GM19239 (cell line): ENCODE measurements around the gene DSPP.
A peak's percentile ranks its signal among the peaks of the same experiment; 100 is the strongest.
"Not testable (repeated sequence)": the region's sequence is repeated elsewhere in the genome, so short reads cannot be mapped to it uniquely, and the experiment has no call there.

Experiments
- DNase-seq: peaks from one replicate; pipeline ENCODE4 v3.0.0; 2011; ENCODE audit warnings: low spot score; ENCODE audit not compliant: insufficient read length
- FAIRE-seq: peaks from 2 replicates; lab custom pipeline; 2011; peaks lifted over from hg19 to GRCh38; lab: Jason Lieb, UNC

Gene DSPP

GRCh38 chr4:87608229-87608628 is at the start of gene DSPP:
DSPP (plus strand) TSS chr4:87608529; CDS start chr4:87610909, 2,380 bp downstream.
- FAIRE-seq: no peak
- no peak for DNase-seq

DNA sequence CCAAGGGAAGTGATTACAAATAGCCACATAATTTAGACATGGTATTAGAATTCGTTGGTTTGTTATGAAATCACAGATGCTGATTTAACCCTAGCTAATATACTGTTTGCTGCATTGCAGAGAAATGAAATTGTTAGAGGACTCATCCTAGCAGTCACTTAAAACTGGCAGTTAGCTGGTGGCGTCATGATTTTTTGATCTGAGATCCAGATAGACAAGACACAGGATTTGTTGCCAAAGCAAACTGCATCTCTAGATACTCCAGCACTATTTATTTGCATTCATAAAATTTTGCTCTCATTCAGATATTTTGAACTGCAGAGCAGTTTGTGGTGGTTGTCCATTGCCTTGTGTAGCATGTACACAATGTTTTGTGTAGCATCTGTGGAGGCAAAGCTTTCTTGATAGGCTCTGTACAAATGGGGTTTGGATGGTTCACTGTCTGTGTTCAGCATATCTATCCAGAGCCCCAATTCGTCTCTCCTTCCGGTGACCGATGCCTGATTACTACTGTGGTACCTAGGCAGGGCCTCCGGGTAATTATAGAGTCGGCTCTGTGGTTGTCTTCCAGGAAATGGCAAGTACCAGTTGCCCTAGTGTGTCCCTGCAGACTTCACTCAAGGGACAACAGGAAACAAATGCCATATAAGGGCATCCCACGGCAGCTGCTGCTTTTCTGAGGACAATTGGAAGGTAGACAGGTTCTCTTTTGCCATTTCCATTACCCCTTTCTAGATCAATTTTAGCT is 49.1 kb upstream of the DSPP start:
- FAIRE-seq (peak; percentile 68), DNase-seq (peak; percentile 14)

DNA sequence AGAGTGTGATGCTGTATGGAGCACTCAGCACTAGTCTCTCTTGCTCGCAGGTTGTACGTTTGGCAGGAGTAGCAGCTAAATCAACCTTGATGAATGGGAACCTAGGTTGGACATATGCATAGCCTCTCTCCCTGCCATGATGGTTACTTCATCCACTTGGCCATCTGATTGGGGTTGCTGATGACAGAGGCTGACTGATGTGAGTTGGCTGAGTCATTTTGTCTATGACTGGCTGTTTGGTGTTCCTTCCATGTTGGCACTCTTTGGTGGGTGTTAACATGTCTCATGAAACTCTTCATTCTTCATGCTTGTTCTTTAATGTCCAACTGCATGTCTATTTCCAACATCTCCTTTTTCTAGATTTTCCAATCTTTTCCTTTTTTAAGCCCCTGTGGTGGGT is 47.5 kb upstream of the DSPP start:
- DNase-seq (no peak), FAIRE-seq (no peak)

GRCh38 chr4:87565746-87566145 is 42.6 kb upstream of the DSPP start:
- DNase-seq (no peak), FAIRE-seq (no peak)

- FAIRE-seq: no peak
- DNase-seq: no peak
These were observed 42.1 kb upstream of the DSPP start for GRCh38 chr4:87566276-87566675.

DNA sequence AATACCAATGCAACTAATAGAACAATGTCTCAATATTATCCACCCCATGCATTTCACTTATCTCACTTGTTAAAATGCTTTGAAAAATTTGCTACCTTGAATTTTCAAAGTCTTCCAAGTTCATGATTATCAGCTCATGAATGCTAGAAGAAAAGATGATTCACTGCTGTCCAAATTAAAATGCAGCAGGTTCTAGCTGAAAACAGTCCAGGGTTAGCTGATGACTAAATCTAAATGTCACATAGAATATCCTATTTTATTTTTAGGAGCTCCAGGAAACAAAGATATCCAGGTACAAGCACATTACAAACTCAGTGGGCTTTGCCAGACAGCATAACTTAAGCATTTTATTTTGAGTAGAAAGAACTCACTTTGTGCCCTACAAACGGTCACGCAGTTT is 41.1 kb upstream of the DSPP start:
- DNase-seq (no peak), FAIRE-seq (no peak)

GRCh38 chr4:87570290-87570805 is 38.0 kb upstream of the DSPP start:
- FAIRE-seq (no peak), DNase-seq (no peak)

DNA sequence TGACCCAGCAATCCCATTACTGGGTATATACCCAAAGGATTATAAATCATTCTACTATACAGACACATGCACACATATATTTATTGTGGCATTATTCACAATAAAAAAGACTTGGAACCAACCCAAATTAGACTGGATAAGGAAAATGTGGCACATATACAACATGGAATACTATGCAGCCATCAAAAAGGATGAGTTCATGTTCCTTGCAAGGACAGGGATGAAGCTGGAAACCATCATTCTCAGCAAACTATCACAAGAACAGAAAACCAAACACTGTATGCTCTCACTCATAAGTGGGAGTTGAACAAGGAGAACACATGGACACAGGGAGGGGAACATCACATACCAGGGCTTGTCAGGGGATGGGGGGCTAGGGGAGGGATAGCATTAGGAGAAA is 34.0 kb upstream of the DSPP start:
- FAIRE-seq, DNase-seq: not testable (repeated sequence)

- FAIRE-seq (no peak), DNase-seq (no peak)
These were observed 33.3 kb upstream of the DSPP start for GRCh38 chr4:87574996-87575395.

DNA sequence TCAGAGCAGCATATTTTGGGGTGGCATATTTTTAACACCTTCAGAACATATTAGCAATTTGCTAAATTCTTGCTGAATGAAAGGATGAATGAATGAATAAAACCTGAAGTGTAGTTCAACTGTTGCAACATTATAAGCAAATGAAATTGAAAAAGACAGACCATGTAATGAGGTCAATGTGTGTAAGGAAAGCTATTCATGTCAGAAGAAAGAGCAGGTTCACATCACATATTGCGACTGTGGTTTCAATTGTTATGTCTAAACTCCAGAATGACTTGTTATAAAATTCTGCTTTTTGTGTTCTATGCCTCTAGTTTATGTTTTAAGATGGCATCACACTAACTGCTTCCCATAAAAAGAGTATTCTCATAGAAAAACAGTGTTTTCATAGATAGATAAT is 32.9 kb upstream of the DSPP start:
- DNase-seq (no peak), FAIRE-seq (no peak)

- FAIRE-seq (no peak), DNase-seq (no peak)
These were observed 32.3 kb upstream of the DSPP start for GRCh38 chr4:87575983-87576382.

GRCh38 chr4:87579478-87579877 is 28.9 kb upstream of the DSPP start:
- no peak for DNase-seq

GRCh38 chr4:87580057-87580456 is 28.3 kb upstream of the DSPP start:
- DNase-seq (no peak), FAIRE-seq (no peak)

More at GRCh38 chr4:87579478-87579877, 28.9 kb upstream of the DSPP start:
- FAIRE-seq: no peak

DNA sequence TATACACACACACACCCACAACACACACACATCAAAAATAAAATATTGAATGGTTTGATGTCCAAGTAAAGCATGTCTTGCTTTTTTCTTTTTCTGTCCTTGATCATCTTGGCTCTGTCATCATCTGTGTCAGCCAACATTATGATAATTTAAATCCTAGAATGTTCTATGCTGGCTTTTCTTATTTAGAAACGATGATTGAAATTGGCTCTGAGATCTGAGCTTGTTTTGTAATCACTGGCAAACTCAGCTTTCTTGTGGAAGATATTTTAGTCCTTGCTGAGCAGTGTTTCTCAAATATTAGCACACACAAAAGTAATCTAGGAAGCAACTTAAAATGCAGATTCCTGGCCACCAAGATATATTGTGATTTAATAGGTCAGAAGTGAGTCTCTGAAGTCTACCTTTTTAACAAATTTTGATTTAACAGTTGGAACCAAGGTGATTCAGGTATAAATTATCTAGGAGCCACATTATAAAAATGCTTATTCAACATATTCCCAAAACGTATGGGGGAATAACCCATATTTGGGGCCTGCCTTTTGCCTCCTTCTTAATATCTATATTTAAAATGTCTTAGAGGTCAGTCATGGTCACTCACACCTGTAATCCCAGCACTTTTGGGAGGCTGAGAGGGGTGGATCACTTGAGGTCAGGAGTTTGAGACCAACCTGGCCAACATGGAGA is 24.0 kb upstream of the DSPP start:
- DNase-seq: no peak
- FAIRE-seq: no peak

DNA sequence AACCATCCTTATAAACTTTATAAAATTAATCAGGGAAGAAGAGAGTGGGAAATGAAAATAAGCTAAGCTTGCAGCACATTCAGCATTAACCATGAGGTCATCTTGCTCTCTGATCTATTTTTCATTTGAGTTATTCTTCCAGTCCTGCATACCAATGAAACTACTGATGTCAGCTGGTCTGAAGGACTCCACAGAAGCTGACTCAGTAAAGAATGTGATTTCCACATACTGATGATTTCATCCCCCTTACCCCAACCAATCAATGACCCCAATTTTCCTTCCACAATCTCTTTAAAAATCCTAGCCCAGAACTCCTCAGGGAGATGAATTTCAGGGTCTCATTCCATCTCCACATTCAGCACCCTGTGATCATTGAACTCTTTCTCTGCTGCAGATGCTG is 18.8 kb upstream of the DSPP start:
- DNase-seq: no peak

GRCh38 chr4:87592124-87592523 is 16.2 kb upstream of the DSPP start:
- DNase-seq: no peak
- no peak for FAIRE-seq

More for the DNA sequence above, 18.8 kb upstream of the DSPP start:
- FAIRE-seq: no peak

DNA sequence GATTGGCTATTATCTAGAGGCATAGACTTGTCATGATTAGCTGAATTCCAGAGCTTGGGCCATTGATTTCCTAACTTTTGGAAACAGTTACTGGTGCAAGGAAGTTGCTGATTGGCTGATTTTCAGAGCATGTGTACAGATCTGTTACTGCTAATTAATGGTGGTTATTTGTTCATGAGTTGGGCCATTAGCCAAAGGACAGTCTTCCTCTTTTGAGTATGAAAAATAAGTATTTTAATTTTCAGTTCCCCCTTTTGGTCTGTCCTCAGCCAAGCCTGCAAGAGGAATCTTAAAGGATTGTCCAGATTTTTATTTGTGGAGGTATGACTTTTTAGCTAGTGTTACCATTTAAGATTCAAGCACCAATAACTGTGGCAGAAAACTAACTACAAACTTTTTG is 7.0 kb upstream of the DSPP start:
- FAIRE-seq: no peak
- DNase-seq: no peak

DNA sequence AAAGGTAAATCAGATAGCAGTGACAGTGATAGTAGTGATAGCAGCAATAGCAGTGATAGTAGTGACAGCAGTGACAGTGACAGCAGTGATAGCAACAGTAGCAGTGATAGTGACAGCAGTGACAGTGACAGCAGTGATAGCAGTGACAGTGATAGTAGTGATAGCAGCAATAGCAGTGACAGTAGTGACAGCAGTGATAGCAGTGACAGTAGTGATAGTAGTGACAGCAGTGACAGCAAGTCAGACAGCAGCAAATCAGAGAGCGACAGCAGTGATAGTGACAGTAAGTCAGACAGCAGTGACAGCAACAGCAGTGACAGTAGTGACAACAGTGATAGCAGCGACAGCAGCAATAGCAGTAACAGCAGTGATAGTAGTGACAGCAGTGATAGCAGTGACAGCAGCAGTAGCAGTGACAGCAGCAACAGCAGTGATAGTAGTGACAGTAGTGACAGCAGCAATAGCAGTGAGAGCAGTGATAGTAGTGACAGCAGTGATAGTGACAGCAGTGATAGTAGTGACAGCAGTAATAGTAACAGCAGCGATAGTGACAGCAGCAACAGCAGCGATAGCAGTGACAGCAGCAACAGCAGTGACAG is 6.1 kb downstream of the DSPP start:
- FAIRE-seq: no peak

DNA sequence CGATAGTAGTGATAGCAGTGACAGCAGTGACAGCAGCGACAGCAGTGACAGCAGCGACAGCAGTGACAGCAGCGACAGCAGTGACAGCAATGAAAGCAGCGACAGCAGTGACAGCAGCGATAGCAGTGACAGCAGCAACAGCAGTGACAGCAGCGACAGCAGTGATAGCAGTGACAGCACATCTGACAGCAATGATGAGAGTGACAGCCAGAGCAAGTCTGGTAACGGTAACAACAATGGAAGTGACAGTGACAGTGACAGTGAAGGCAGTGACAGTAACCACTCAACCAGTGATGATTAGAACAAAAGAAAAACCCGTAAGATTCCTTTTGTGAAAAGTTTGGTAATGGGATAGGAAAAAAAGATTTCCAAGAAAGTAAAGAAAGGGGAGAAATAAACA is 7.9 kb downstream of the DSPP start:
- FAIRE-seq (no peak), DNase-seq (no peak)

More for the DNA sequence above, 6.1 kb downstream of the DSPP start:
- DNase-seq: no peak

DNA sequence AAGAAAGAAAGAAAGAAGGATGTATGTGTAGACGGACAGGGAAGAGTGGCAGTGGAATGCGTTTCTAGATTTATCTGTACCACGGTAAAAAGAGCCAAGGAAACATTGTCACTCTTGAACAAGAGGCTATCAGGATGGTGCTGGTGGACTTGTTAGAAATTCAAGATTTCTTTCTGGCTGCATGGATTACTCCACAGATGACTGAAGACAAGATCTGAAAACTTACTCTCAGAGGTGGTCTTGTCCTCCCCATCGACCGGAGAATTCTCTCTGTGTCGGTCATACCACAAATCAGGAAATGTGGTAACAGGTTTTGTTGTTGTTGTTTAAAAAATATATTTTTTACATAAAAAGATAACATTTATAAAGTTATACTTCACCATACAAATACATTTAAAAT is 11.8 kb downstream of the DSPP start:
- DNase-seq: no peak
- no peak for FAIRE-seq

DNA sequence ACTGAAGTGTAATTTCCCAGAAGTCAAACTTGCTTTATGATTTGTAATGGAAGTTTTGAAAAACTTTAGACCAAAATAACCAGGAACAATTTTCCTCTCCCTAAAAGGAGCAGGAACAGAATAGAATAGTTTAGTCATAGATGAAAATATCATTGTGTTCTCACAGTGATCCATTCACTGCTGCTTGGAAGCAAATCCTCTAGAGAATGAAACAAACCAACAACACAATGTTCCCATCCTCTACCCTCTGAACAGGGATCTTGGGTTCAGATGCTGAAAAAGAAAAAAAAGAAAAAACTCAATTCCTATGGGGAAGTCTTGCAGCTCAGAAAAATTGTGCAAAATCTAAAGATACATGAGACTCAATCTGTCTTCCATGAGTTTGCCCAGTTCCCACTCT is 12.2 kb downstream of the DSPP start:
- FAIRE-seq: no peak
- no peak for DNase-seq
